Measurements from ENCODE around the gene CENPH.
A peak's percentile ranks its signal among the peaks of the same experiment; 100 is the strongest.
"Not testable (repeated sequence)": the region's sequence is repeated elsewhere in the genome, so short reads cannot be mapped to it uniquely, and the experiment has no call there.

The CENPH gene

DNA sequence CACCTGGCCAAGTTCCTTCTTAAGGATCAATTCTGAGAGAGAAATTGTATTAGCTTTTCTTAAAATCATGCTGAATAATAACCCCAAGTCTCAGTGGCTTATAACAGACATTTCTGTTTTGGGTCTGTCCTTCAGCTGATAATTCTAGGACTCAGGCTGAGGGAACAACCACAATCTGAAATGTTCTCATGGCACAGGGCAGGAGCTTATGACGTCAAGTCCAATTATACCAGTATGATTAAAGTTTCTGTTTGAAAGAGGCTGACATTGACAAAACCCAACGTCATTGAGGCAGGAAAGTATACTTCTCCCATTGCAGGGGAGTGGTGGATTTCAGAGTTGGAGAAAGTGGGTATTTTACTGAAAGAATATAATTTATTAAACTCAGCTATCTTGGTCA is 21.8 kb downstream of the CENPH start:
- DNase-seq = no peak

GRCh38 chr5:69212022-69212421 is 22.6 kb downstream of the CENPH start:
- no peak for DNase-seq

- no peak for DNase-seq
Observed at GRCh38 chr5:69213513-69214215, 24.3 kb downstream of the CENPH start.

DNA sequence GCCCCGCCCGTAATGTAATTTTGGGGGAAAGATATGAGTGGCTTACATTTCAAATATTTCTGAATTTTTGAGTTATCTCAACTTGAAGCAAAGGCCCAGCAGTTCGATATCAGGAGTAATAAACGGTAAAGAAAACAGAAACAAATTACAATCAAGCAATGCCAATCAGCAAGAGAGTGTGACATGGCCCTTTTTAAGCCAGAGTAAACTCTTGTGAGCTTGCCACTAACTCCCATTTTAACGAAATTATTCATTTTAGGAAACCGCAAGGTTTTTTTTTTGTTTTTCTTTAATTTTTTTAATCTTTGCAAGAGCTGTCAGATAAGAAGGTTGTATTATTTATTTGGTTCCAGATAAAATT is 27.7 kb downstream of the CENPH start:
- no peak for DNase-seq

GRCh38 chr5:69217548-69218526 is 28.5 kb downstream of the CENPH start:
- peak; percentile 94 for DNase-seq

GRCh38 chr5:69219939-69220338 is 30.6 kb downstream of the CENPH start:
- no peak for DNase-seq

DNA sequence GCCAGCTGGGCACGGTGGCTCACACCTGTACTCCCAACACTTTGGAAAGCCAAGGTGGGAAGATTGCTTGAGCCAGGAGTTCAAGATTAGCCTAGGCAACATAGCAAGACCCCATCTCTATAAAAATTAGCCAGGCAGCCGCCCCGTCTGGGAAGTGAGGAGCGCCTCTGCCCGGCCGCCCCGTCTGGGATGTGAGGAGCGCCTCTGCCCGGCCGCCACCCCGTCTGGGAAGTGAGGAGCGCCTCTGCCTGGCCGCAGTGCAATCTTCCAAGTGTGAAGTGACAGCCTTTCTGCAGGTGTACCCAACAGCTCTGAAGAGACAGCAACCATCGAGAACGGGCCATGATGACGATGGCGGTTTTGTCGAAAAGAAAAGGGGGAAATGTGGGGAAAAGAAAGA is 31.0 kb downstream of the CENPH start:
- DNase-seq = not testable (repeated sequence)

GRCh38 chr5:69220833-69221232 is 31.4 kb downstream of the CENPH start:
- DNase-seq = not testable (repeated sequence)

GRCh38 chr5:69224520-69224919 is 35.1 kb downstream of the CENPH start:
- no peak for DNase-seq

DNA sequence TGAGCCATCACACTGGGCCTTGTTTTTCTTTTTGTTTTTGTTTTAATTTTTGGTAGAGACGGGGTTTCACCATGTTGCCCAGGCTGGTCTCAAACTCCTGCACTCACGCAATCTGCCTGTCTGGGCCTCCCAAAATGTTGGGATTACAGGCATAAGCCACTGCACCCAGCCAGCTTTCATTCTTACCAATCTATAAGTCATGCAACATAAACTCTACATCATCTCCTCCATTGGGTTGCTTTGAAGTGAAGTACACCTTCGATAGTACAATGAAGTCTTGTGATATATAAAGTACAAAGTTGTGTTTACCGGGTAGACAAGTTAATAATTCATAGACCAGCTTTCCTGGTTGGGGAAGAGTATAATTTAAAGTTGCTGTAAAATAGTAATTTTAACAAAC is 36.5 kb downstream of the CENPH start:
- DNase-seq = no peak

DNA sequence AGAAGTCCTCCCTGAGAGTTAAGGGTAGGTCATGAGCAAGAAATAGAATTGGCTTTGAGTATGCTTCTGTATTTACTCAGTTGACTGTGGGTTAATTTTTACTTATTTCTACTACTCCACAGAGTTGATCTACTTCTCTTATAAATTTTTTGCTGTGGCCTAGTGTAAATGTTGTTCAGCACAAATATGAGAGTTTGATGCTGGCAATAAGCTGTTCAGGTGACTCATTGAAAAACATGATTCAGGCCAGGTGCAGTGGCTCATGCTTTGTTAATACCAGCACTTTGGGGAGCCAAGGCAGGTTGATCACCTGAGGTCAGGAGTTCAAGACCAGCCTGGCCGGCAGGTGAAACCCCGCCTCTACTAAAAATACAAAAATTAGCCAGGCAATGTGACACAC is 40.8 kb downstream of the CENPH start:
- no peak for DNase-seq

DNA sequence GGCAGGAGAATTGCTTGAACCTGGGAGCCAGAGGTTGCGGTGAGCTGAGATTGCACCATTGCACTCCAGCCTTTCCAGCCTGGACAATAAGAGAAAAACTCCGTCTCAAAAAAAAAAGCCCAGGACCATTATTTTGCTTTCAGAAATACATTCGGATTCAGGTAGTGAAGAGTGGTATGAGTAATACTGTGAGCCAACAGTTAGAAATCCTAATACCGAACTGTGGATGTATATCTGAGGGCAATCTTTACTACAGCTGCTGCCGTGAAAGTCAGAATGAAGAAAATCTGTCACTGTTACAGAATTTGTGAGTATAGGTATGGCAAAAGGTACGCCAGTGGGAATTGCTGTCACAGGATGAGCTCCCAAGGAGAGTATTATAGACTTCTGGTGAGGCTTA is 41.9 kb downstream of the CENPH start:
- DNase-seq = no peak

DNA sequence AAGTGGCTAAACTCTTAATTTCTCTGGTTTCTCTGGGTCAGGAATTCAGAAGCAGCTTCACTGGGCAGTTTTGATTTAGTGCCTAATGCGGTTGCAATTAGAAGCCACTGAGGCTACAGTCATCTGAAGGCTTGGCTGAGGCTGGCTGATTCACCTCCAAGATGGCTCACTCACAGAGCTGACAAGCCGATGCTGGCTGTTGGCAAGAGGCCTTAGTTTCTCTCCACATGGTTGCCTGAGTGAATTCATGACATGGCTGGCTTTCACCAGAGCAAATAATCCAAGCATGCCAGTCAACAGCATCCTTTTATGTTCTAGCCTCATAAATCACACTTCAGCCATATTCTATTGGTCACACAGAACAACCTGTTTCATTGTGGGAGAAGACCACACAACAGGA is 42.5 kb downstream of the CENPH start:
- no peak for DNase-seq

GRCh38 chr5:69234457-69235268 is 45.3 kb downstream of the CENPH start, which contains the start of gene CDK7:
TSS of gene CDK7 (plus strand) at chr5:69234886. CDS start at chr5:69234976, 90 bp downstream.
- peak; percentile 91 for DNase-seq

GRCh38 chr5:69236733-69237132 is 47.4 kb downstream of the CENPH start:
- DNase-seq = not testable (repeated sequence)

GRCh38 chr5:69237877-69238276 is 48.5 kb downstream of the CENPH start:
- DNase-seq = no peak

DNA sequence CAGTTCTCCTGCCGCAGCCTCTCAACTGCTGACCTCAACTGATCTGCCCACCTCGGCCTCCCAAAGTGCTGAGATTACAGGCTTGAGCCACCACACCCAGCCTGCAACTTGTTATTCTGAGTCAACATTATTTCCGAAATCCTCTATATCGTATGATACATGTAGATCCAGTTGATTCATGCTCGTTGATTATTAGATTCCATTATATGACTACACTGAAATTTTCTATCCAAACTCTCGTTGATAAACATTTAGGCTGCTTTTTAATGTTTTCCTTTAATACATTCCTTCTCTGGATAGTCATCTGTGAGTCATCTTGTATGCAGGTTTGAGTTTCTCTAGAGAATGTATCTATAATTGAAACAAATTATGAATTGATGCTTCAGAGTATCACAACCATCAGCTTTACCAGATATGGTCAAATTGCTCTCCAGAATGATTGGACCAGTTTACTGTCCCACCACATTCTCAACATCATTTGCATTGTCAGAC is 49.4 kb downstream of the CENPH start:
- no peak for DNase-seq

DNA sequence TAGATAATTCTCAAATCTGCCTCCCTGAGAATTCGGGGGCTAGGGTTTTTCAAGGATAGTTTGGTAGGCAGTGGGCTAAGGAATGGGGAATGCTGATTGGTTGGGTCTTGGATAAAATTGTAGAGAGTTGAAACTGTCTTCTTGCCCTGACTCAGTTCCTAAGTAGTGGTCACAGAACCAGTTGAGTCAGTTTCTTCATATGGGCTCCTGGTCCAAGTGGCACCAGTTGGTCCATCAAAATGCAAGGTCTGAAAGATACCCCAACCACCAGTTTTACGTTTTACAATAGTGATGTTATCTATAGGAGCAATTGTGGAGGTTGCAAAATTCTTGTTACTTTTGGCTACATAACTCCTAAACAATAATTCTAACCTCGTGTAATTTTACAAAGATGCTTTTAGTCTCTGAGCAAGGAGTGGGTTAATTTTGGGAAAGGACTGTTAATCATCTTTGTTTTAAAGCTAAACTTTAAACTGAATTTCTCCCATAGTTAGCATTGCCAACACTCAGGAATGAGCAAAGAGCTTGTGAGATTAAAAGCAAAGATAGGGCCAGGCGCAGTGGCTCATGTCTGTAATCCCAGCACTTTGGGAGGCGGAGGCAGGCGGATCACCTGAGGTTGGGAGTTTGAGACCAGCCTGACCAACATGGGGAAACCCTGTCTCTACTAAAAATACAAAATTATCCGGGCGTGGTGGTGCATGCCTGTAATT is 53.0 kb downstream of the CENPH start:
- DNase-seq = no peak

DNA sequence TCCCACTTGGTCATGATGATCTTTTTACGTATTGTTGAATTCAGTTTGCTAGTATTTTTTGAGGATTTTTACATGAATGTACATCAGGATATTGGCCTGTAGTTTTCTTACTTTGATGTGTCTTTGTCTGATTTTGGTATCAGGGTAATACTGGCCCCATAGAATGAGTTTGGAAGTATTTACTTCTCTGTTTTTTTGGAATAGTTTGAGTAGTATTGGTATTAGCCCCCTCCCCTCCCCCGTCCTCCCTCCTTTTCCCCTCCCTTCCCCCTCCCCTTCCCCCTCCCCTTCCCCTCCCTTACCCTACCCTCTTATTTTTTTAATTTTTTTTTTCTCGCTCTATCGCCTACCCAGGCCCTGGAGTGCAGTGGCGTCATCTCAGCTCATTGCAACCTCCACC is 55.6 kb downstream of the CENPH start:
- DNase-seq = no peak

- no peak for DNase-seq
Observed at GRCh38 chr5:69248019-69248418, 58.6 kb downstream of the CENPH start.

DNA sequence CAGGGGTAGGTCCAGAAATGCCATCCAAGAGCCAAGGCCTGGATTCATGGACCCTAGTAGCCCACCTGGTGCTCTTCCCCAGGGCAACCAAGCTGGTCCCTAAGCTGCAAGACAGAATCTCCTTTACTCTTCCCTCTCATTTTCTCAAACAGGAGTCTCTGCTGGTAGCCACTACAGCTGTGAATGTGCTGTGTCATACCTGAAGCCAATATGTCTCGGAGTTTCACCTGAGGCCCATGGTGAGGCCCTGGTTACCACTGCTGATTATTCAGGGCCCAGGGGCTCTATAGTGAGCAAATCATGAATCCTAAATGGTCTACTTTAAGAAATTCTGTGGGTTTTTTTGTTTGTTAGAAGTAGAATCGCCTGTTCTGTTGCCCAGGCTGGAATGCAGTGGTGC is 61.2 kb downstream of the CENPH start:
- no peak for DNase-seq

GRCh38 chr5:69252437-69252836 is 63.1 kb downstream of the CENPH start:
- no peak for DNase-seq

All from stimulated activated CD4-positive, alpha-beta T cell treated with anti-CD3 and anti-CD28 coated beads, Interleukin-4, amount 100 ng/mL, for 1 hour (primary cell).